ENCODE results near the gene STYX.

GRCh38 chr14:52703225-52703624 is 26.7 kb upstream of the STYX start:
- TF ChIP-seq EZH2 (IDR thresholded peaks at IDR 0.05; ENCODE audit: borderline replicate concordance, insufficient read depth, low read length, poor library complexity, severe bottlenecking) (no peak), EP300 (conservative IDR thresholded peaks at IDR 0.05; ENCODE audit: poor library complexity, severe bottlenecking) (no peak), CTCF (IDR thresholded peaks at IDR 0.05; ENCODE audit: poor library complexity, severe bottlenecking) (no peak), REST (IDR thresholded peaks at IDR 0.05; ENCODE audit: borderline replicate concordance) (no peak), TAF1 (IDR thresholded peaks at IDR 0.05; ENCODE audit: low read depth) (no peak)

Measured in neural cell (in vitro differentiated cells).